Measurements from ENCODE around the gene MED13L. TPM values are rescaled to one million over a fixed set of nuclear protein-coding genes. Genes with fewer than 3 reads are reported as not detected.
"Not testable (repeated sequence)": the region's sequence is repeated elsewhere in the genome, so short reads cannot be mapped to it uniquely, and the experiment has no call there.

MED13L gene
- total and polyA plus RNA-seq, 2 experiments from 2014 or later, result 11.7 to 88.7 TPM

GRCh38 chr12:115980339-115980738 is 297.2 kb downstream of the MED13L start:
- H3K4me2 ChIP-seq (ENCODE audit: unreplicated experiment), result no peak overlapping the region
- no peaks in the 10 kb centered on the region for H3K4me1 ChIP-seq (ENCODE audit: insufficient read depth)
- TF ChIP-seq EZH2 (IDR thresholded peaks at IDR 0.05; ENCODE audit: insufficient read depth, poor library complexity, severe bottlenecking) (no peak), EZH2phosphoT487 (IDR thresholded peaks at IDR 0.05; ENCODE audit: insufficient read depth, low read depth) (no peak)
- H3K79me2 ChIP-seq (ENCODE audit: insufficient read depth), result peaks cover 73% of the 10 kb centered on the region
- H3K36me3 ChIP-seq (ENCODE audit: low read depth), result peaks cover 52% of the 10 kb centered on the region
- no peak overlapping the region for H2AFZ ChIP-seq
- no peak overlapping the region for H3K27ac ChIP-seq
- in situ Hi-C loops (cut with MboI), result no loop called here
- WGBS, 2 experiments (ENCODE audit: low coverage in 1 of 2, low lambda C conversion rate in 2 of 2, missing lambda C conversion rate in 2 of 2), result 85 to 88% methylated on average over 3 of the region's 3 CpGs
- H3F3A ChIP-seq (ENCODE audit: insufficient read depth), result no peaks in the 10 kb centered on the region
- no peak overlapping the region for H3K9ac ChIP-seq
- no peaks in the 10 kb centered on the region for H3K9me2 ChIP-seq (ENCODE audit: insufficient read depth)
- no peak for DNase-seq
- no peak overlapping the region for H3K4me3 ChIP-seq
- H3K27me3 ChIP-seq (replicated peaks; ENCODE audit: insufficient read depth), result no peaks in the 10 kb centered on the region
- no peaks in the 10 kb centered on the region for H4K20me1 ChIP-seq (ENCODE audit: insufficient read depth)
- no peaks in the 10 kb centered on the region for H3K9me3 ChIP-seq (ENCODE audit: low read depth)

GRCh38 chr12:115979851-115980250 is 297.6 kb downstream of the MED13L start:
- no peak overlapping the region for H2AFZ ChIP-seq
- H3K27me3 ChIP-seq (replicated peaks; ENCODE audit: insufficient read depth), result no peaks in the 10 kb centered on the region
- H3K4me2 ChIP-seq (ENCODE audit: unreplicated experiment), result no peak overlapping the region
- H3K79me2 ChIP-seq (ENCODE audit: insufficient read depth), result peaks cover 74% of the 10 kb centered on the region
- no peaks in the 10 kb centered on the region for H3F3A ChIP-seq (ENCODE audit: insufficient read depth)
- in situ Hi-C loops (cut with MboI), result no loop called here
- H4K20me1 ChIP-seq (ENCODE audit: insufficient read depth), result no peaks in the 10 kb centered on the region
- peaks cover 57% of the 10 kb centered on the region for H3K36me3 ChIP-seq (ENCODE audit: low read depth)
- no peak overlapping the region for H3K27ac ChIP-seq
- H3K4me1 ChIP-seq (ENCODE audit: insufficient read depth), result no peaks in the 10 kb centered on the region
- H3K9me3 ChIP-seq (ENCODE audit: low read depth), result no peaks in the 10 kb centered on the region
- DNase-seq, result no peak
- no peak overlapping the region for H3K9ac ChIP-seq
- no peak overlapping the region for H3K4me3 ChIP-seq
- no peaks in the 10 kb centered on the region for H3K9me2 ChIP-seq (ENCODE audit: insufficient read depth)
- TF ChIP-seq EZH2phosphoT487 (IDR thresholded peaks at IDR 0.05; ENCODE audit: insufficient read depth, low read depth) (no peak), EZH2 (IDR thresholded peaks at IDR 0.05; ENCODE audit: insufficient read depth, poor library complexity, severe bottlenecking) (no peak)
- 85 to 88% methylated on average over 3 of the region's 3 CpGs for WGBS, 2 experiments (ENCODE audit: low coverage in 1 of 2, low lambda C conversion rate in 2 of 2, missing lambda C conversion rate in 2 of 2)

GRCh38 chr12:115979351-115979750 is 298.1 kb downstream of the MED13L start:
- Histone ChIP-seq H3K4me3 (no peak overlapping the region), H3K4me1 (ENCODE audit: insufficient read depth) (no peaks in the 10 kb centered on the region), H3K9me3 (ENCODE audit: low read depth) (no peaks in the 10 kb centered on the region), H3K27ac (no peak overlapping the region), H3F3A (ENCODE audit: insufficient read depth) (no peaks in the 10 kb centered on the region), H3K79me2 (ENCODE audit: insufficient read depth) (peaks cover 70% of the 10 kb centered on the region), H3K27me3 (replicated peaks; ENCODE audit: insufficient read depth) (no peaks in the 10 kb centered on the region), H3K4me2 (ENCODE audit: unreplicated experiment) (no peak overlapping the region), H4K20me1 (ENCODE audit: insufficient read depth) (no peaks in the 10 kb centered on the region), H3K36me3 (ENCODE audit: low read depth) (peaks cover 60% of the 10 kb centered on the region), H3K9me2 (ENCODE audit: insufficient read depth) (no peaks in the 10 kb centered on the region), H3K9ac (no peak overlapping the region), H2AFZ (no peak overlapping the region)
- TF ChIP-seq EZH2phosphoT487 (IDR thresholded peaks at IDR 0.05; ENCODE audit: insufficient read depth, low read depth) (no peak), EZH2 (IDR thresholded peaks at IDR 0.05; ENCODE audit: insufficient read depth, poor library complexity, severe bottlenecking) (no peak)
- in situ Hi-C loops (cut with MboI), result no loop called here
- peak; percentile 25 for DNase-seq

- H3K27ac ChIP-seq; H3K9ac ChIP-seq; H3K27me3 ChIP-seq (replicated peaks; ENCODE audit: insufficient read depth); H3F3A ChIP-seq (ENCODE audit: insufficient read depth); H3K4me2 ChIP-seq (ENCODE audit: unreplicated experiment); H3K4me3 ChIP-seq; H3K9me3 ChIP-seq (ENCODE audit: low read depth); H2AFZ ChIP-seq; H3K4me1 ChIP-seq (ENCODE audit: insufficient read depth); in situ Hi-C loops (cut with MboI); H4K20me1 ChIP-seq (ENCODE audit: insufficient read depth); DNase-seq; H3K9me2 ChIP-seq (ENCODE audit: insufficient read depth): not testable (repeated sequence)
- WGBS, 2 experiments (ENCODE audit: low coverage in 1 of 2, low lambda C conversion rate in 2 of 2, missing lambda C conversion rate in 2 of 2), result 98 to 100% methylated on average over 2 of the region's 2 CpGs
- peaks cover 62% of the 10 kb centered on the region for H3K79me2 ChIP-seq (ENCODE audit: insufficient read depth)
- H3K36me3 ChIP-seq (ENCODE audit: low read depth), result peaks cover 63% of the 10 kb centered on the region
These were observed 300.7 kb downstream of the MED13L start for GRCh38 chr12:115976829-115977228.

- H3K9me2 ChIP-seq (ENCODE audit: insufficient read depth), result no peaks in the 10 kb centered on the region
- H3K36me3 ChIP-seq (ENCODE audit: low read depth), result peaks cover 67% of the 10 kb centered on the region
- H3K27me3 ChIP-seq (replicated peaks; ENCODE audit: insufficient read depth), result no peaks in the 10 kb centered on the region
- TF ChIP-seq EZH2phosphoT487 (IDR thresholded peaks at IDR 0.05; ENCODE audit: insufficient read depth, low read depth) (no peak), EZH2 (IDR thresholded peaks at IDR 0.05; ENCODE audit: insufficient read depth, poor library complexity, severe bottlenecking) (no peak)
- H3K79me2 ChIP-seq (ENCODE audit: insufficient read depth), result peaks cover 51% of the 10 kb centered on the region
- no peak overlapping the region for H2AFZ ChIP-seq
- 90% methylated on average over 9 of the region's 9 CpGs for WGBS, 2 experiments (ENCODE audit: low coverage in 1 of 2, low lambda C conversion rate in 2 of 2, missing lambda C conversion rate in 2 of 2)
- H3K27ac ChIP-seq, result no peak overlapping the region
- H3K9me3 ChIP-seq (ENCODE audit: low read depth), result no peaks in the 10 kb centered on the region
- H3K4me1 ChIP-seq (ENCODE audit: insufficient read depth), result peaks cover 5% of the 10 kb centered on the region
- no peak overlapping the region for H3K4me2 ChIP-seq (ENCODE audit: unreplicated experiment)
- H3K4me3 ChIP-seq, result no peak overlapping the region
- in situ Hi-C loops (cut with MboI), result no loop called here
- no peaks in the 10 kb centered on the region for H3F3A ChIP-seq (ENCODE audit: insufficient read depth)
- H3K9ac ChIP-seq, result no peak overlapping the region
- no peaks in the 10 kb centered on the region for H4K20me1 ChIP-seq (ENCODE audit: insufficient read depth)
- DNase-seq, result no peak
These were observed 302.1 kb downstream of the MED13L start for GRCh38 chr12:115975411-115975810.
